ENCODE results near the gene FAM107B.
"Not testable (repeated sequence)": the region's sequence is repeated elsewhere in the genome, so short reads cannot be mapped to it uniquely, and the experiment has no call there.

Gene FAM107B

GRCh38 chr10:14691359-14691758, 83.3 kb downstream of the FAM107B start:
- TF ChIP-seq ZNF565 (CRISPR knock-in tag; conservative IDR thresholded peaks at IDR 0.05; ENCODE audit: low read depth), result no peak
- TF ChIP-seq SNAI2 (CRISPR knock-in tag; IDR thresholded peaks at IDR 0.05), result no peak
- no peak for TF ChIP-seq POU6F1 (CRISPR knock-in tag; IDR thresholded peaks at IDR 0.05; ENCODE audit: borderline replicate concordance, low read depth)
- TF ChIP-seq RARB (CRISPR knock-in tag; IDR thresholded peaks at IDR 0.05), result no peak
- ATAC-seq, result no peak

GRCh38 chr10:14688606-14689005, 86.1 kb downstream of the FAM107B start:
- no peak for ATAC-seq
- no peak for TF ChIP-seq PPARA (CRISPR knock-in tag; IDR thresholded peaks at IDR 0.05; ENCODE audit: borderline replicate concordance)
- TF ChIP-seq GLIS3 (CRISPR knock-in tag; IDR thresholded peaks at IDR 0.05), result no peak
- no peak for TF ChIP-seq TSHZ2 (CRISPR knock-in tag; IDR thresholded peaks at IDR 0.05)
- TF ChIP-seq RARB (CRISPR knock-in tag; IDR thresholded peaks at IDR 0.05), result no peak
- no peak for TF ChIP-seq BACH2 (CRISPR knock-in tag; IDR thresholded peaks at IDR 0.05; ENCODE audit: borderline replicate concordance)
- no peak for TF ChIP-seq PATZ1 (CRISPR knock-in tag; IDR thresholded peaks at IDR 0.05; ENCODE audit: borderline replicate concordance)
- no peak for TF ChIP-seq CREB5 (CRISPR knock-in tag; IDR thresholded peaks at IDR 0.05; ENCODE audit: low read depth)
- TF ChIP-seq CSRNP3 (CRISPR knock-in tag; IDR thresholded peaks at IDR 0.05), result no peak
- TF ChIP-seq ZFP3 (CRISPR knock-in tag; IDR thresholded peaks at IDR 0.05), result no peak
- no peak for TF ChIP-seq ARNTL (CRISPR knock-in tag; IDR thresholded peaks at IDR 0.05; ENCODE audit: borderline replicate concordance, low read depth)
- no peak for TF ChIP-seq TOX (CRISPR knock-in tag; IDR thresholded peaks at IDR 0.05; ENCODE audit: borderline replicate concordance)
- TF ChIP-seq SNAI2 (CRISPR knock-in tag; IDR thresholded peaks at IDR 0.05), result no peak
- no peak for TF ChIP-seq ESRRG (CRISPR knock-in tag; IDR thresholded peaks at IDR 0.05)
- no peak for TF ChIP-seq ZNF8 (CRISPR knock-in tag; IDR thresholded peaks at IDR 0.05)
- no peak for TF ChIP-seq ZNF565 (CRISPR knock-in tag; conservative IDR thresholded peaks at IDR 0.05; ENCODE audit: low read depth)
- no peak for TF ChIP-seq ZFP30 (CRISPR knock-in tag; IDR thresholded peaks at IDR 0.05)
- no peak for TF ChIP-seq ZNF70 (CRISPR knock-in tag; IDR thresholded peaks at IDR 0.05)

GRCh38 chr10:14688189-14688588, 86.5 kb downstream of the FAM107B start:
- not testable (repeated sequence) for ATAC-seq

- ATAC-seq, result no peak
- no peak for TF ChIP-seq SNAI2 (CRISPR knock-in tag; IDR thresholded peaks at IDR 0.05)
- TF ChIP-seq ISL1 (CRISPR knock-in tag; IDR thresholded peaks at IDR 0.05), result no peak
- no peak for TF ChIP-seq TSHZ2 (CRISPR knock-in tag; IDR thresholded peaks at IDR 0.05)
- TF ChIP-seq ZC3H10 (CRISPR knock-in tag; IDR thresholded peaks at IDR 0.05), result no peak
- no peak for TF ChIP-seq CSDC2 (CRISPR knock-in tag; IDR thresholded peaks at IDR 0.05)
- TF ChIP-seq CREB5 (CRISPR knock-in tag; IDR thresholded peaks at IDR 0.05; ENCODE audit: low read depth), result no peak
- no peak for TF ChIP-seq GLIS3 (CRISPR knock-in tag; IDR thresholded peaks at IDR 0.05)
- TF ChIP-seq ZNF70 (CRISPR knock-in tag; IDR thresholded peaks at IDR 0.05), result no peak
- TF ChIP-seq BACH2 (CRISPR knock-in tag; IDR thresholded peaks at IDR 0.05; ENCODE audit: borderline replicate concordance), result no peak
- no peak for TF ChIP-seq ZFP3 (CRISPR knock-in tag; IDR thresholded peaks at IDR 0.05)
- no peak for TF ChIP-seq PPARA (CRISPR knock-in tag; IDR thresholded peaks at IDR 0.05; ENCODE audit: borderline replicate concordance)
- TF ChIP-seq OSR1 (CRISPR knock-in tag; IDR thresholded peaks at IDR 0.05), result no peak
- no peak for TF ChIP-seq ZNF565 (CRISPR knock-in tag; conservative IDR thresholded peaks at IDR 0.05; ENCODE audit: low read depth)
- no peak for TF ChIP-seq TCF4 (CRISPR knock-in tag; IDR thresholded peaks at IDR 0.05; ENCODE audit: borderline replicate concordance)
- no peak for TF ChIP-seq ARNTL (CRISPR knock-in tag; IDR thresholded peaks at IDR 0.05; ENCODE audit: borderline replicate concordance, low read depth)
- no peak for TF ChIP-seq ESRRG (CRISPR knock-in tag; IDR thresholded peaks at IDR 0.05)
Observed at GRCh38 chr10:14687340-14687739, 87.4 kb downstream of the FAM107B start.

All from SK-N-SH treated with all-trans-retinoic acid at 6 μM for 48 hours (cell line).